ENCODE measurements around the gene MRPL40.

MRPL40 gene

GRCh38 chr22:19464546-19464945, 32.2 kb downstream of the MRPL40 start:
- TF ChIP-seq CTCF (IDR thresholded peaks at IDR 0.05; ENCODE audit: extremely low read depth, insufficient read depth, missing control alignments) = no peak
- DNase-seq (ENCODE audit: low spot score) = no peak
- in situ Hi-C loops (cut with MboI; ENCODE audit: low pct_unique_long_range_greater_than_20kb, low sequenced_read_pairs, unreplicated experiment) = no loop called here

GRCh38 chr22:19464975-19465374, 32.6 kb downstream of the MRPL40 start:
- no peak for TF ChIP-seq CTCF (IDR thresholded peaks at IDR 0.05; ENCODE audit: extremely low read depth, insufficient read depth, missing control alignments)
- no peak for DNase-seq (ENCODE audit: low spot score)
- in situ Hi-C loops (cut with MboI; ENCODE audit: low pct_unique_long_range_greater_than_20kb, low sequenced_read_pairs, unreplicated experiment) = no loop called here

- no peak for DNase-seq (ENCODE audit: low spot score)
- no peak for TF ChIP-seq CTCF (IDR thresholded peaks at IDR 0.05; ENCODE audit: extremely low read depth, insufficient read depth, missing control alignments)
- in situ Hi-C loops (cut with MboI; ENCODE audit: low pct_unique_long_range_greater_than_20kb, low sequenced_read_pairs, unreplicated experiment) = no loop called here
Measured at GRCh38 chr22:19466126-19466716, 33.9 kb downstream of the MRPL40 start.

- DNase-seq (ENCODE audit: low spot score) = no peak
- no peak for TF ChIP-seq CTCF (IDR thresholded peaks at IDR 0.05; ENCODE audit: extremely low read depth, insufficient read depth, missing control alignments)
- in situ Hi-C loops (cut with MboI; ENCODE audit: low pct_unique_long_range_greater_than_20kb, low sequenced_read_pairs, unreplicated experiment) = no loop called here
Measured at GRCh38 chr22:19466848-19467752, 34.8 kb downstream of the MRPL40 start.

- no peak for TF ChIP-seq CTCF (IDR thresholded peaks at IDR 0.05; ENCODE audit: extremely low read depth, insufficient read depth, missing control alignments)
- in situ Hi-C loops (cut with MboI; ENCODE audit: low pct_unique_long_range_greater_than_20kb, low sequenced_read_pairs, unreplicated experiment) = no loop called here
- DNase-seq (ENCODE audit: low spot score) = no peak
Measured at GRCh38 chr22:19467912-19468311, 35.6 kb downstream of the MRPL40 start.

- TF ChIP-seq CTCF (IDR thresholded peaks at IDR 0.05; ENCODE audit: extremely low read depth, insufficient read depth, missing control alignments) = no peak
- DNase-seq (ENCODE audit: low spot score) = no peak
- in situ Hi-C loops (cut with MboI; ENCODE audit: low pct_unique_long_range_greater_than_20kb, low sequenced_read_pairs, unreplicated experiment) = no loop called here
Measured at GRCh38 chr22:19469421-19469820, 37.1 kb downstream of the MRPL40 start.

All from GM13977 (cell line).